Fibroblast of the conjunctiva (primary cell): Measurements from ENCODE around the gene LHFPL2.

Source experiments
- DNase-seq: peaks from one replicate; pipeline ENCODE4 v3.0.0-alpha.2; 2010; ENCODE audit warnings: low read depth

Gene LHFPL2

DNA sequence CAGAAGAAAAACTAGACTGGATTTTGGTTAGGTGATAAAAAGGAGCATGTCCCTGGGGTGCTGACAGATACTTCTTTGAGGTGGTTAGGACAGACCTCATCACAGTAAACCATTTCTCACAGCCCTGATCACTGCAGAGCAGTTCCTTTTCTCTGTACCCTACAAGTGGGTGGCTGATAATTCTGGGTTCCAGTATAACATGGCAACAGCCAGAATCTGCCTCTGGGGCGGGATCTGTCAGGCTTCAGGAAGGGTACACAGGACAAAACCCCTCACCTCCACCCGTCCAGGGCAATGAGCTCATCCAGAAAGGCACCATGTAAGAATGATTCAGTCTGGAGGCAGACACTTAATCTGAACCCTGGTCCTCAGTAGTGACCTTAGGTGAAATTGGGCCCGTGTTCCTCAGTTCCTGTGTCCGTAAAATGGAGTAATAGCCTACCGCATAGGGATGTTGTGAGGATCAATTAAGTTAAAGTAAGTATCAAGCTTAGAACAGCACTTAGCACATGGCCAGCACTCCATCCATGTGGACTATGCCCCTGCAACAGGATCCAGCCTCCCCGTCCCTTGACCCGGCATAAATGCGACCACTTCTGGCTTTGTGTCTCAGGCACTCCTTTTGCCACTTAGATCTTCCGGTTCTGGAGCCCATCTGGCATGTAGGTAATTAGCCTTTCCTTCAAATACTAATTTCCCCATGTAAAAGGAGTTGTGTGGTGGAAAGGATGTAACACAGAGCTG is 129.2 kb downstream of the LHFPL2 start:
- DNase-seq, result no peak

DNA sequence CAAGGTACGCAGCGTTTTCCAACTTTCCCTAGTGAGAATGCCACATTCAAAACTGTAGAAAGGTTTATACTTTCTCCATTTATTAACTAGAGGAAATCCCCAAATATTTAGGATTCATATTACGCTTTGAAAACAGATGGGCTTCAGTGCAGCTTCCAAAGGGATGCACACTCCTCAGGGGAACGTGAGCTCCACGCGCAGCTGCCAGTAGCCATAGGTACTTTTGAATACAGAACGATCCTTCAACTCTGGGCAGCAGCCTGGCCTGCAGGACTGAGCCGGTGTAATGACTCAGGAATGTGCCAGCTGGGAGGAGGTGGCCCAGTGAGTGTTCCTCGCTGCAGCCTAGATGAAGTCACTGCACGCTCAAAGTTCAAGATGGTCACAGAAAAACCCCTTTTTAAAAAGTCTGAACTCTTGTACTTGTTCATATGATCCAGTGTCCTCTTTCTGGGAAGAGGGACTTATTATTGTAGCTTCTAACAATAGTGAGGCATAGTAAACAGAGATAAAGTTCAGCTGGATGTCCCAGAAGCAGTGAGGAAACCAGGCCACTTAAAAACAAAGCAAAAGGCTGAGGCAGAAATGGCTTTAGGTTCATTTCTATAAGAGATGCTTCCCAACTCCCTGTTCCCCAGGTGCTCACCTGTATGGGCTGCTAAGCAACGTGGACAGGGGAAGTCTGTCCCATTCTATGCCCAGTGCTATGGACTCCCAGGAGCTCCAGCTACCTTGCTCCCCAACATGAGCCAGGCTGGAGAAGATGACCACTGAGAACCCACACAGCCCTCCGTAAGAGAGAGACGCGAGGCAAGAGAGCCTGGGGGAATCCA is 130.0 kb downstream of the LHFPL2 start:
- peak; percentile 51 for DNase-seq

GRCh38 chr5:78515670-78516069 is 132.9 kb downstream of the LHFPL2 start:
- DNase-seq, result no peak

GRCh38 chr5:78514427-78515330 is 133.9 kb downstream of the LHFPL2 start:
- DNase-seq, result no peak

DNA sequence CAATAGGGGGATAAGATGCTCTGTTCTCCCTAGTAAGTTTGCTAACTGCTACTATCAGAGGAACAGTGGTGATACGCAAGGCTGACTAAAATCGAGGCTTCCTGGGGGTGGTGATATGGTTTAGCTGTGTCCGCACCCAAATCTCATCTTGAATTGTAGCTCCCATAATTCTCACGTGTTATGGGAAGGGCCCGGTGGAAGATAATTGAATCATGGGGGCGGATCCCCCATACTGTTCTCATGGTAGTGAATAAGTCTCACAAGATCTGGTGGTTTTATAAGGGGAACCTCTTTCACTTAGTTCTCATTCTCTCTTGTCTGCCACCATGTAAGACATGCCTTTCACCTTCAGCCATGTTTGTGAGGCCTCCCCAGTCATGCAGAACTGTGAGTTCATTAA is 135.1 kb downstream of the LHFPL2 start:
- no peak for DNase-seq

GRCh38 chr5:78512435-78512834 is 136.1 kb downstream of the LHFPL2 start:
- DNase-seq, result no peak

- no peak for DNase-seq
Observed at GRCh38 chr5:78511121-78511906, 137.3 kb downstream of the LHFPL2 start.

DNA sequence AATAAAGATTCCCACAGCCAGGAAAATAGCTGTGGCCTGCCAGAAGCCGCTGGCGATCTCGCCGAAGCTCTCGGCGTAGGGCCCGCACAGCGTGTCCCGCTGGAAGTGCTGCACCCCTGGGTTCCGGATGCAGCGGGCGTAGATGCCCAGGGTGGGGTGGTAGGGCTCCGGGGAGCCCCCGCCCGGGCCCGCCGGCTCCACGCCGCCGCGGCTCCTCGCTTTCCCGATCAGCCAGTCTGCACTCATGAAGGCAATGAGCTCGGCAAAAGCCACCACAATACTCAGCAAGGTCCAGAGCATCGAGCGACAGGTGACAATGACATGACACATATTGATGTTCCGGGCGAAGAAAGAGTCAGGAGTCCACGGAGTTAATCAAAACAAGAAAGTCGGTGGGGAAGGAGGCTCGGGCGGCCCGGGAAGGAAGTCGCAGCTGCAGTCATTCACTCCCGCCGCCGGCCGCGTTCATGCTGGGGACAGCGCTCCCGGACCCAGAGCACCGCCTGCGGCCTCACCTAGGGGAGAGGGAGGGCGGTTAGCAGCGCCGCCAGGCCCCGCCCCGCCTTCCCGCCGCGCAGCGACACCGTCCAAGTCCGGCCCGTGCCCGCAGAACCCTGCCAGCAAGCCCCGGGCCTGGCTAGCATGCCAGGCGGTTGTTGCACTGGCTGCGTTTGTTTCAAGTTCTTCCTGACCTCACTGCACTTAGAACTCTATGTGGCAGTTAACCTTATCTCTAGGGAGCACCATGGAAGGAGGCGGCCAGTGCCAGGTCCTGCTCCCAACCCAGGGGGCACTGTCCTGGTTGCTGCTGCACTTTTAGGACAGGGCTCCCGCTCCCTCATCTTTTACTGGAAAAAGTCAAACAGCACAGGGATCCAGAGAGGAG is 138.4 kb downstream of the LHFPL2 start:
- no peak for DNase-seq

DNA sequence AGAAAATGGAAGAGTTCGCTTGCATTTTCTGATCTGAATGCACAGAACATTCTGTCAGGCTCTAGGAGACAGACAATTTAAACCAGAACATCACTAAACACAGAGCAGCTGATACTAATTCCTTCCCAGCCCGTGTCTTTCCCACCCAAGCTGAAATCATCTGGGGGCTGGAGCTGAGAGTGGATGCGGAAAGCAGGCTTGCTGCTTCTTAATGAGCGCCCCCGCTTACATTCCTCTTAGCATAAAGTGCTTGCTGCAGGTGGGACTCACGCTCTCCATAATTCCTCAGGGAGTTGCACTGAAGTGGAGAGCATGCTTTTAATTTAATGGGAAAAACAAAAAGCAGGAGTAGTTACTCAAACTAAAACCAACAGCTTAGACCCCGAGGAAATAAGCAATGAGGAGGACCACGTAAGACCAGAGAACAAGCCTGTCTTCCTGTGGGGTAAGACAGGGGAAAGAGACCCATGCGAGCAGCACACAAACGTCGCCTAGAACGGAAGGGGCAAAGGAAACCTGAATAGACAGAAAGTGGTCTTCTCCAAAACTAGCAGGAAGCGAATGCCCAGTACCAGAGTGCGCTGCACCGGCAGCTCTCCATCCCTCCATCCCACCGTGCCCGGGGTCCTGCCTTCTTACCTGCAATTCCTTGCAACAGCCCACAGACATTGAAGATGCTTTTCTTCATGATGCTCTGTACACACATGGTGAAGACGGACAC is 139.3 kb downstream of the LHFPL2 start:
- no peak for DNase-seq

DNA sequence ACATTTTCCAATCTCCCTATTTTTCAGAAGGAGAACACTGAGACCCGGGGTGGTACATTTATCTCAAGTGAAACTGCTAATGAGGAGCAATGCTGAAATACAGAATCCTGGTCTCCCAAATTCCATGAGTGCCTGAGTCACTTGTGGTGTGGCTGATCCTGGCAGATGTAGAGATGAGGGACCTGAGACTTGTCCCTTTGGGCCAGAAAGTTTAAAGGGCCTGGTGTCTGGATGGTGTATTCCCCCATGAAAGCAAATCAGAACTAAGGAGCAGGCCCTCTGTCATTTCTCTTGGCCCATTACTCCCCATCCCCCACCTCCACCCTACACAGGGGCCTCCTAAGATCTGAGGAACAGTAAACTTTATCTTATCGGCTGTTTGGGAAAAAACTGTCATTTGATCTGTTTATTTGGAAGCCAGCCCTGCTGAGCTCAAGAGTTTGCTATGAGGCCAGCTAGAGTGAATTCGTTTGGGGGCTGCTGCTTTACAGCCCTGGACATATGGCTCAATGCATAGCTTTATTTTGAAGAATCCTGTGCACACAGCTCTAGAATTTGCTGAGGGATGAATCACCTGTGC is 140.3 kb downstream of the LHFPL2 start:
- no peak for DNase-seq

DNA sequence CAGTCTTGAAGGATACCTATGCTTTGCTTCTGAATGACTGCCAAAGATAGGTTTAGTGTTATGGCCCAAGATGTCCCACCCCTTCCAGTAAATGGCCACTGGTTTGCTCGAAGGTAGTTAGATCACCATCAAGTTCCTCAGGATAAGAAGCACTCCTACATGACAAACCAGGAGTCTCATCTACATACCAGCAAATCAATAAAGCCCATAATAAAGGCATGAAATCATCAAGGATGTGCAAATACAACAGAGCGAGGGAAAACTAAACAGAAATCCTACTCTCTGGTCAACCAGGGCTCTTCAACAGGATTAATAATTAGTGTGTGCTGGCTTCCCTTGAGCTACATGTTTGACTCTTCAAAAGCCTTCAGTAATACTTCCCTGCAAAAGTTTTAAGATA is 141.0 kb downstream of the LHFPL2 start:
- DNase-seq, result no peak

GRCh38 chr5:78506261-78507024 is 142.1 kb downstream of the LHFPL2 start:
- no peak for DNase-seq

DNA sequence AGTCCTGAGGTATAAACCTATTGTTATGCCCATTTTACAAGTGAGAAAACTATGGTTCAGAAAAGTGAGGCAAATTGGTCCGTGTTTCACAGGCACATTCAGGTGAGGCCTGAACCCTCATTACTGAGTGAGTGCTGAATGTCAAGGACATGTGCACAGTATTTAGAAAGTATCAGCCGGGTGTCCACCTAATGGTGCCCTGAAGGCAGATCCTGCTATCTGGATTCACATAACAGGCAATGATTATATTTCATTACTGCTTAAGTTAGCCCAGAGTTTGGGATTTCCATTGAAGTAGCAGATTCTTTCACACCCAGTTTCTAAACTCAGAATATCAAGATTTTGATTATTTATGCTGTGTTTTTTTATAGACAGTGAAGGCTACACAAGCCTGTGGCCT is 142.7 kb downstream of the LHFPL2 start:
- no peak for DNase-seq

GRCh38 chr5:78504704-78505677 is 143.6 kb downstream of the LHFPL2 start:
- DNase-seq, result peak; percentile 95

DNA sequence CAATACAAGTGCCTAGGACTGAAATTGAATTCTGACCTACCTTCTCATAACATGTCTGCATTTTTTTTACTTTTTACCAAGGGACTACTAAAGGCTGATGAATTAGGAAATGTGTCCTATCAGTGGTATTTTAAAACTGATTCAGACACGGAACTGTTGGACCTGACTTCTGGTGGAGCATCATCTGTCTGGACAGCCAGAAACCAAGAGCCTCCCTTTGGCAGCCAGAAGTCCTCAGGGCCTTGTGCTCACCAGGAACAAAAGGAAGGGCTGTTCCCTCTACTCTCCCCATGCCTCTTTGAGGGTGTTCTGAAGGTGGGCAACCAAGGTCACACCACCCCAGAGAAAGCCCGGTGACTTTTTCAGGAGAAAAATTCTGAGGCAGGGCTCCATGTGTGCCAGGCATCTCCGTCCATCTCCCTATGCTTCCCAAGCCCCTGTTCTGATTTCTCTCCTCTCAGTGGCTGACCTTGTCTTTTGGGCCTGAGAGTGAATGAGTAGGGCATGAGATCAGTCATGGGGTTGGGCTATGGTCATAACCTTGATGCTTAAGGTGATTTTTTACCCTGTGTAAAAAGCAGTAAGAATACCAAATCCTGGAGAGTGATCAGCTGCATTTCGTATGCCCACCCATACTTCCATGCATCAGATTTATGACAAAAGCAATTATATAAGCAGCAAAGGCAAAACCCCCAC is 144.5 kb downstream of the LHFPL2 start:
- DNase-seq, result no peak

DNA sequence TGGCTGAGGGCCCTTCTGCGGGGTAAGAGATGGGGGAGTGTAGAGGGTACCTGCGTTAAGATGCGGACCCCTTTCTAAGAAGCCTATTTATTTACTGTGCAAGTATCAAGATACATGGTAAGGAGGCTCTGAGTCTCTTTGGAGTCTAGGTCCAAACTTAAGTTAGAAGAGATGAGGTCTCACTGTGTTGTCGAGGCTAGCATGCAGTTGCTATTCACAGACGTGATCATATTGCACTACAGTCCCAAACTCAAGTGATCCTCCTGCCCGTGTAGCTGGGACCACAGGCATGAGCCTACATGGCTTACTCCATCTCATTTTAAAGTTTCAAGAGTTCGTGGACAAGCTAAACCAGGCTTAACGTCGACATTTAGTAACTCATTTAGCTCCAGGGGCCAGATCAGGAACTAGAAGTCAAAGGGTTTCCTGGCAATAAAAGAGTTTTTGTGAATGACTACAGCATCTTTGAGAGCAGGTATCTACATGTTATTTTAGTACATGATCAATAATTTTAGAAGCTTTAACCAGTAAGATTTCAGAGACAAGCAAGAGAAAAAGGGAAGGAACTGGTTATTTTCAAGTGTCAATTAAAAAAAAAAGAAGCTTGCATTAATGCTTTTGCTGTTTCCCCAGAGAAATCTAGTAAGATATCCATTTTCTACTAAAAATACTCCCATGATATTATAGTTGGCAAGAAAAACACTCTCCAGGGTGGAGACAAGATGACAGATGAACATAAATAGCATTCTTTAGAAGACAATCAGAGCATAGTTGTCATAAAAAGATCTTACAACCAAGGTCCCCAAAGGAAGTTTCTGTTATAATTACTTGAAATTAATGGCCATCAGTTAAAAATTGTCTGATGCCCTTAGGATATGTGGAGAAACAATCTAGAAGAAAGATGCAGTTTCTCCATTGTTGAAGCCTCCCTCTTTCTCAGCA is 146.9 kb downstream of the LHFPL2 start:
- no peak for DNase-seq
